Activated T-cell treated with anti-CD3 and anti-CD28 coated beads, Interleukin-2, amount 50 U/mL, for 1 hour (primary cell): Measurements from ENCODE around the gene NDUFB5.

Experiments
- DNase-seq: peaks from one replicate; pipeline ENCODE4 v3.0.0-alpha.2; 2020

The NDUFB5 gene

DNA sequence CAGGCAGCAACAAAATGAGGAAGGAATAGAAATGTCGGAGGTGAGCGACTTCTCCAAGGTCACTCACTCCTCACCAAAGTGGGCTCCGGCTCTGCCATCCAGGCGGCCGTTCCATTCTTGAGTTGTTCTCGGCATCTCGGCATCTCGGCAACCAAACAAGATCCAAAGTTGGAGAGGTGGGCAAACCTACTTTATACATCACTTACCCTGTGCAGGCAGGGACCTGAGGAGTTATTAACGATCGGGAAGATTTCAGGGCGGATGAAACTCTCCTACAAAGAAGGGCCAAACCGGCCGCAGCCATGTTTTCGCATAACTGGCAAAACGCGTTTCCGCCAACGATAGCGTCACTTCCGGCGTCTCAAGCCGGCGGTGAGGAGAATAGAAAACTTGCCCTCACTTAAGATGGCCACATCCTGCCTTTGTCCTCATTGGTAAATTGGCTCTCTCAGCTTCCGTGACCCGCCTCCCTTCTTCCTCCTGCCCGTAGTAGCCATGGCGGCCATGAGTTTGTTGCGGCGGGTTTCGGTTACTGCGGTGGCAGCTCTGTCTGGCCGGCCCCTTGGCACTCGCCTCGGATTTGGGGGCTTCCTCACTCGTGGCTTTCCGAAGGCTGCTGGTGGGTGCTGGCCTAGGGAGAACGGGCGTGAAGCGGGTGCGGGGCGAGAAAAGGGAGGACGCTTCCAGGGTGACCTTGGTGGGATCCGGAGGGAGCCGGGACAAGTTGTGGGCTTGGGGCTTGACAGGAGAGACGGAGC is at the start of gene NDUFB5, which contains the start of gene MRPL47:
NDUFB5 (plus strand) TSS at position 474 of the 758 bp plus-strand sequence; CDS start at position 496, 22 bp downstream.
MRPL47 (minus strand) TSS at position 318 of the 758 bp plus-strand sequence; CDS start at position 304, 14 bp downstream.
- DNase-seq = peak; percentile 90

- DNase-seq = peak; percentile 38
Measured at GRCh38 chr3:179558742-179559364, 45.7 kb upstream of the NDUFB5 start.

DNA sequence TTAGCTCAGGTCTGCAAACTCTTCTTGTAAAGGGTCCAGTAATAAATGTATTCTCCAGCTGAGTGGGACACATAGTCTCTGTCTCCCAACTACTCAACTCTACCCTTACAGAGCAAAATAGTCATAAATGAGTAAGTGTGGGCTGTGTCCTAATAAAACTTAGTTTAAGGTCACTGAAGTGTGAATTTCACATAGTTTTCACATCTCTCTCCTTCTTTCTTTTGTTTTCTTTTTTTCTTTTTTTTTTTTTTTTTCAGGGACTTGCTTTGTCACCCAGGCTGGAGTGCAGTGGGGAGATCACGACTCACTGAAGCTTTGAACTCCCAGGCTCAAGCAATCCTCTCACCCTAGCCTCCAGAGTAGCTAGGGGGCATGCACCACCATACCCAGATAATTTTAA is 43.8 kb upstream of the NDUFB5 start:
- DNase-seq = no peak

DNA sequence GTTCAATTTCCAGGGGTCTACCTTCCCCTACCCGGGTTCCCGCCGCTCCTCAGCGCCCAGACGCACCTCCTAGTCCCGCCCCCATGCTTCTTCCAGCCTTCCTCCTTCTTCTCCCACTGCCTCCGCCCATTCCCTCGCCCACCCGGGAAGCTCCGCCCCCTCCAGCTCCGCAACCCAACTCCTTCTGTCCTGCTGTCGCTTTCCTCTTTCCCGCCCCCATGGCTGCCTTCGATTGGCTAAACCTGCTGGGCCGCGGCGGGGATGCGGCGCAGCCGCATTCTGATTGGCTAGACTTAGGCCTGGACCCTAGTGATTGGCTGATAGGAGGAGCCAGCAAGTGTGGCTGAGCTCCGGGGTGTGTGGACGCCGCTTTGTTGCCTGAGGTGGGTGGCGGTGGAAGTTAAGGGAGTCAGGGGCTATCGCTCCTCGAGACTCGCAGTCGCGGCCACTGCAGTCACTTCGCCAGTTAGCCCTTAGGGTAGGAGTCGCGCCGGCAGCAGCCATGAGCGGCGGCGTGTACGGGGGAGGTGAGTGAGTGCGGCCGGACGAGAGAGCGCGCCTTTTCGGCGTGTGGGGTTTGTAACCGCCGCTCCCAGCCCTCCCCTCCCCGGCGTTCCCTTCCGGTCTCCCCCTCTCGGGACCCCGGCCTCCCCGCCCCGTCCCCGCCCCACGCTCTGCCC is 41.9 kb upstream of the NDUFB5 start, which contains the start of gene ACTL6A:
ACTL6A (plus strand) TSS at position 336 of the 680 bp plus-strand sequence; CDS start at position 503, 167 bp downstream.
- peak; percentile 98 for DNase-seq

DNA sequence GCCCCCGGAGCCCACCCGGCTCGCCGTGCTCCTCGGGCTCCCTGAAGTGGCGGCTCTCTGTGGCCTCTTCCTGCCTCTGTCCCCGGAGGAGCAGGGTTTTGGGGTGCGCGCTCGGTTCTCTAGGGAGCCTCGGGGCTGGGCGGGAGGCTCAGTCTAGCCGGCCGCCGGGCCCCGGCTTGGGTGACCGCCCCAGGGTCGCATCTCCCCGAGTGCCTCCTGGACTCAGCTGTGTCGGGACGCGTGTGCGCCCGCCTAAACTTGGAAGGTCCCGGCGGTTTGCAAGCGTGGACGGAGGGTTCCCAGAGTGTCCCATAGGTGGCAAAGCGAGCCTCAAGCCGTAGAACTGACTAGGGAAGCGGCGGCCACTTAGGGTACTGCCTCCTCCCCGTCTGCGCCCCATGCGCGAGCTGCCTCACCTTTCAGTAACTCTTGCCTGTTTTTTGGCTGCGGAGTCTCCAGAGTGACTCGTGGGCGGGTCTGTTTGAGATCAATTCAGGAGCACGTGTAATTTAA is 41.3 kb upstream of the NDUFB5 start:
- DNase-seq = peak; percentile 70

DNA sequence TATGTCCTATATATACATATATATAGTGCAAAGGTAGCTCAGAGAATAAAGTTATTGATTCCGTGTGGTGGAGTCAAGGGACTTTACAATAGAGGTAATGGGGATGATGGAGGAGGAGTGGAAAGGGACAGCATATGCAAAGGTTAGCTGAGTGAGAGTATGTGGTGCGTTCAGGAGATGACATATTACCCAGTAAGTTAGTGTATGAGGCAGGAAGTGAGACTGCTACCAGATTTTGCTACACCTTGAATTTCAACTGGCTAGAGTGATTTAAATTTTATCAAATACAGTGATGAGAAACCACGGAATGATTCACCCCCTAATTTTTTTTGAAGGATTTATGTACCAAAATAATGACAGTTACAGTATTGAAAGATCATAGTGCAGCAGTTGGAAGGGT is 39.1 kb upstream of the NDUFB5 start:
- no peak for DNase-seq

DNA sequence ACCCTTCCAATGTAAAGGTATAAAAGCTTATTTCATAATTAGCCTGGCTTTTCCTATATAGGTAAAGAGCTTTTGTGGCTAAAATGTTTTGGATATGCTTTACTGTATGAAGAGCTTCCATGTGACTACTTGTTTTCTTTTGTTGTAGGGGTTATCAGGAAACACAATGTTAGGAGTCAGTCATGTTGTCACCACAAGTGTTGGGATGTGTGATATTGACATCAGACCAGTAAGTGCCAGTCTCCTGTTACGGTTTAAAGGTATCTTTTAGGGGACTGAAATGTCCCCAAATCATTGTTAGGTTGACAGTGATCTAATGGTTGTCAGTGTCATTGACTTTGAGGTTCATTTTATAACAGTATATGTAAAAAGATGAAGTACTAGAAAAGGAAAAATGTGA is 23.6 kb upstream of the NDUFB5 start:
- DNase-seq = no peak

DNA sequence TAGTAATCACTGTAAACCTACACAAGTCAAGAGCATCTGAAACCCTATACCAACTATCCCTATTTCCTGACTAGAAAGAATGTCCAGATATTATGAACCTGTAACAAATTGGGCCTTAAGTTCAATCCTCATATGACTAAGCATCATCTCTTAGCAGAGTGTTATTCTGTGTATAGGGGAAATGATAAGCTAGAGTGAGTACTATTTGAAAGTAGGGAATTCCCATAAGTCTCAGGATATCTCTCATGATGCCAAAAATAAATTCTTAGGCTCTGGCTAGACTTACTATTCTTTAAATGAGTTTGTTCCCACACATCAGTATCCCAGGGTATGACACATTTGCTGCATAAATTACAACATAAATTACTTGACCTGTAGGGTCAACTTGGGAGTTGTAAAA is 15.5 kb upstream of the NDUFB5 start:
- no peak for DNase-seq

GRCh38 chr3:179590669-179591068 is 13.9 kb upstream of the NDUFB5 start:
- DNase-seq = no peak

DNA sequence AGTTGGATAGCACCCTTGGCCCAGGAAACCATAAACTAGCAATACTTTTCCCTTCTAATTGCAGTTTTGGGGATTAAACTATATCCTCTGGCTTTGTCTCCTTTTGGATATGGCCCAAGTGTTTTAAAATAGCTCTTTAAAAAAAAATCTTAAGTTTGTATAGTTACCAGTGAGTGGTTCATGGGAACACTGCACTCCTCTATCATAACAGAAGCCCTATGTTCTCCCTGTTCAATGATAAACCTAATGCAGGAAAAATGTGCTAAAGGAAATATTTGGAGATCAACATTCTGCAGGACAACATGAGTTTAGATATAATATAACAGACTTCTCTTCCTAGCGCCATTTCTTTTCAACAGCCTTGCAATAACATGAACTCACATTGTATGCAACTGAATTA is 13.3 kb upstream of the NDUFB5 start:
- DNase-seq = no peak

DNA sequence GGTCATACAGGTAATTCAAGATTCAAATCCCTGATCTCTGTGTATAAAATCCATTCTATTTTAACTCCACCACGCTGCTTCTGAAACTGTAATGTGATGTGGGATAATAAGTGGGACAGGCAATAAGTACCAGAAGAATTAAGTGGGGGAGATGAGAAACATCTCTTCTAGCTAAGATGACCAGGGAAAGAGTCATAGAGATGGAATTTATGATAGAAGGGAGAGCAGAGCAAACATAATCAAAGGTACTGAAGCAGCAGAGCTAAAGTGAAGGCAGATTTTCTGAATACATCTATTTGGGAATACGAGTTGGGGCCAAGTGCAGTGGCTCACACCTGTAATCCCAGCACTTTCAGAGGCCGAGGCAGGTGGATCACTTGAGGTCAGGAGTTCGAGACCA is 5.1 kb upstream of the NDUFB5 start:
- DNase-seq = no peak

DNA sequence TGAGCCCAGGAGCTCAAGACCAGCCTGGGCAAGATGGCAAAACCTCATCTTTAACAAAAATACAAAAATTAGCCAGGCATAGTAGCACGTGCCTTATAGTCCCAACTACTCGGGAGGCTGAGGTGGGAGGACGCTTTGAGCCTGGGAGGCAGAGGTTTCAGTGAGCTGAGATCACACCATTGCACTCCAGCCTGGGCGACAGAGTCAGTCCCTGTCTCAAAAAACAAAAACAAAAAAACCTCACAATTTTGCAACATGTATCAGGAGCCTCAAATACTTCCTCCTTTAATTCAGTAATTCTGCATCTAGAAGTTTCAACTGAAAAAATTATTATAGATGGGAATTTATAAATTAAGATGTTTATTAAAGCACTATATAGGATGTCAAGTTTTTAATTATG is 1.3 kb upstream of the NDUFB5 start:
- DNase-seq = no peak

- no peak for DNase-seq
Measured at GRCh38 chr3:179603831-179604230, 763 bp upstream of the NDUFB5 start.

DNA sequence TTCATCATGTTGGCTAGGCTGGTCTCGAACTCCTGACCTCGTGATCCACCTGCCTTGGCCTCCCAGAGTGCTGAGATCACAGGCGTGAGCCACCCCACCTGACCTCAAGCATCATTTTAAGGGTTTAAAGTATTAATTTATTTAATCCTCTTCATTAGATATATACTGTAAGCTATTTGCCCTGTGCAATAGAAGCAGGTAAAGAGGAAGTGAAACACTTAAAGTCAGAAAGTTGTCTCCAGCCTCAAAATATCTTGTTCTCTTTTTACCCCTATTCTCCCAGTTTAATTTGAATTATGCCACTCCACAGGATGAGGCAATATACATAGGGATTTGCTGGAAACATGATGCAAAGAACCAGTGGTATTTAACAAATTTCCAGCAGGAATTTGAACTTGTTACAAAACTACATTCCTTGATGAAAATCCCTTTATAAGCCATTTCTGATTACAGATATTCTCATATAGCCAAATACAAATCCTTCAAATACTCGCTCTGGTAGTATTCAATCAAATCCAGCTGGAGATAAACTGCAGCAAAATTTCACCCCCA is 2.0 kb downstream of the NDUFB5 start:
- no peak for DNase-seq

DNA sequence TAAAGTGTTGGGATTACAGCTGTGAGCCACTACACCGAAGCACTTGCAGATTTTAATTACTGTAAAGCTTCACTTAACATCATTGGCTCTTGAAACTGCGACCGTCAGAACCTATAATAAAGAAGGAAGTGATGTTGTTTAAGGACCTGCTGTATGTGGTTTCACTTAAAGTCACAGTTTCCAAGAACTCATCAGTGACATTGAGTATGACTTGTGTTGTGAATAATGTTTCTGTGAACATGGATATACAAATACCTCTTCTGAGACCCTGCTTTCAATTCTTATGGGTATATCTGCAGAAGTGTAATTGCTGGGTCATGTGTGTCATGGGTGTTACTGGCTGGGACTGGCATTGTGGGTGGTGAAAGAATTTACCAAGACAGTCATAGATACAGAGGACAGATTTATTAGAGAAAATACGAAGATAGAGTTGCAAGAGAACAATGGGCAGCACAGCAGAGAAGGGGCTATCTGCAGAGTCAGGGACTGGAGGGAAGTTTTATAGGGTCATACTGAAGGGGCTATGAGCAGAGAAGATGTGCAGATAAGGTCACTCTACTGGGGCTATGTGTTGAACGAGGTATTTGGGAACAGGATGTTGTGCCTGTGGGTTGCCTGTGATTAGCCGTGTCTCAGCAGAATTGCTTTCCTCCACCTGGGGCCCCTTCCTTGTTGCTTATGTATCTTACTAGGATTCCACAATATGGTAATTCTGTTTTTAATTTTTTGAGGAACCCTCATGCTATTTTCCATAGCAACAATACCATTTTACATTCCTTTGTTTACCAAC is 4.5 kb downstream of the NDUFB5 start:
- no peak for DNase-seq

DNA sequence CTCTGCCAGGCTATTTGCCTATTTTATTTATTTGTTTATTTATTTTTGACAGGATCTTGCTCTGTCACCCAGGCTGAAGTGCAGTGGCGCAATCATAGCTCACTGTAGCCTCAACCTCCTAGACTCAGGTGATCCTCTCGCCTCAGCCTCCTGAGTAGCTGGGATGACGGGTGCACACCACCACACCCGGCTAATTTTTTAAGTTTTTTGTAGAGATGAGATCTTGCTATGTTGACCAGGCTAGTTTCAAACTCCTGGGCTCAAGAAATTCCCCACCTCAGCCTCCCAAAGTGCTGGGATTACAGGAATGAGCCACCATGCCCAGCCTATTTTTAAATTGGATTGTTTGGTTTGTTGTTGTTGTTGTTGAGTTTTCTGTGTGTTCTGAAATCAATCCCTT is 5.5 kb downstream of the NDUFB5 start:
- no peak for DNase-seq

DNA sequence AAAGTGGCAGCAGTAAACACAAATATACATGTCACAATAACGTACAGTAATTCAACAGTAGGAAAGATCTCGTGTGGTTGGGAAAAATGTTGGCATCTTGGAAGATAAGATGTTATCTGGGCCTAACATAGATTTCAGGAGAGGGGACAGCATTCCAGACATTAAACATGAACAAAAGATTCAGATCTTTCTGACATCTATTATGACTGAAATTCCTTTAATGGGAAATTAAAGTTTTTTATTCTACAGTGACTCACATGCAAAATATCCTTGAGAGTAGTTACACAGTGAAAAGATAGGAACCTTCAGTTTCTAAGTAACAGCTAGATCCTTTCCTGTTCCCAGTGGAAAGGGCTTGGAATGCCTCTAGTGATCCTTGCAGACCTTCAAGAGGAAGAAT is 9.2 kb downstream of the NDUFB5 start:
- no peak for DNase-seq

GRCh38 chr3:179615458-179616173 is 11.0 kb downstream of the NDUFB5 start:
- no peak for DNase-seq

GRCh38 chr3:179622023-179622422 is 17.4 kb downstream of the NDUFB5 start:
- no peak for DNase-seq

GRCh38 chr3:179624451-179624850 is 19.9 kb downstream of the NDUFB5 start:
- no peak for DNase-seq

GRCh38 chr3:179630753-179631451 is 26.3 kb downstream of the NDUFB5 start:
- no peak for DNase-seq
